Liver (tissue), 3 donors: ENCODE results near the gene DISP3.

Experiments
- ATF3 ChIP-seq: IDR thresholded peaks from 2 replicates; pipeline ENCODE4 v1.6.1; 2016; ENCODE audit warnings: antibody characterized with exemption
- CTCF ChIP-seq: fragments of 150-350 bp; IDR thresholded peaks from 2 replicates; pipeline ENCODE4 v1.5.1; 2017; ENCODE audit warnings: improper control_type of control experiment, low read depth, low read length; ENCODE audit not compliant: missing input control
- EGR1 ChIP-seq, 2 donors: IDR thresholded peaks; 2 replicates each; pipeline ENCODE4 v1.6.1; 2016 to 2018; ENCODE audit warnings: antibody characterized with exemption in 2 of 2, low read depth in 2 of 2
- GABPA ChIP-seq, 2 donors: IDR thresholded peaks in 1 of 2; conservative IDR thresholded peaks in 1 of 2; 2 replicates each; pipeline ENCODE4 v1.6.1; 2016; ENCODE audit warnings: antibody characterized with exemption in 2 of 2, mild to moderate bottlenecking in 1 of 2, moderate library complexity in 1 of 2
- HNF4G ChIP-seq: IDR thresholded peaks from 2 replicates; pipeline ENCODE4 v1.6.1; 2016; ENCODE audit warnings: antibody characterized with exemption
- JUND ChIP-seq, 2 donors: IDR thresholded peaks; 2 replicates each; pipeline ENCODE4 v1.6.1; 2016; ENCODE audit warnings: antibody characterized with exemption in 2 of 2
- MAX ChIP-seq: IDR thresholded peaks from 2 replicates; pipeline ENCODE4 v1.6.1; 2016; ENCODE audit warnings: antibody characterized with exemption
- RAD21 ChIP-seq, 2 donors: IDR thresholded peaks; 2 replicates each; pipeline ENCODE4 v1.6.1; 2016; ENCODE audit warnings: antibody characterized with exemption in 2 of 2, mild to moderate bottlenecking in 2 of 2
- REST ChIP-seq: IDR thresholded peaks from 2 replicates; pipeline ENCODE4 v1.6.1; 2016; ENCODE audit warnings: antibody characterized with exemption, mild to moderate bottlenecking
- SP1 ChIP-seq: IDR thresholded peaks from 2 replicates; pipeline ENCODE4 v1.6.1; 2018; ENCODE audit warnings: antibody characterized with exemption, mild to moderate bottlenecking
- TAF1 ChIP-seq: conservative IDR thresholded peaks from 2 replicates; pipeline ENCODE4 v1.6.1; 2016; ENCODE audit warnings: antibody characterized with exemption, mild to moderate bottlenecking
- YY1 ChIP-seq: IDR thresholded peaks from 2 replicates; pipeline ENCODE4 v1.6.1; 2016; ENCODE audit warnings: antibody characterized with exemption, mild to moderate bottlenecking
- donor health status: healthy.
- donor health status: healthy.

GRCh38 chr1:11518791-11519628, 40.1 kb downstream of the DISP3 start:
- TF ChIP-seq CTCF, result no peak
- no peak for TF ChIP-seq YY1
- TF ChIP-seq EGR1 (IDR thresholded peaks at IDR 0.05; ENCODE audit: low read depth in 2 of 2), result no peak
- no peak for TF ChIP-seq RAD21 (IDR thresholded peaks at IDR 0.05)
- TF ChIP-seq TAF1, result no peak
- TF ChIP-seq HNF4G, result no peak
- TF ChIP-seq MAX, result no peak
- TF ChIP-seq REST, result no peak
- no peak for TF ChIP-seq ATF3
- no peak for TF ChIP-seq JUND (IDR thresholded peaks at IDR 0.05)
- no peak for TF ChIP-seq SP1
- no peak for TF ChIP-seq GABPA (IDR thresholded peaks at IDR 0.05 in 1 of 2, conservative IDR thresholded peaks at IDR 0.05 in 1 of 2)
